IMR-90 (cell line): ENCODE data around the gene FBN3. TPM values are rescaled to one million over a fixed set of nuclear protein-coding genes. Genes with fewer than 3 reads are reported as not detected.

Experiments used
- ATAC-seq: fragments of 200-7000 bp; cut with Tn5 transposase; 2 replicates; pipeline ENCODE4 v1.9.1; 2020; ENCODE audit warnings: low read depth, mild to moderate bottlenecking, moderate library complexity
- BruUV-seq: library from RNA; stranded (reverse); fragments of 400-500 nt; replicated peaks from 2 replicates; lab custom pipeline; 2021; lab: Mats Ljungman, UMichigan
- CTCF ChIA-PET: fragments of 300-600 bp; formaldehyde crosslinking; extraction: SDS; loops from one replicate; lab custom pipeline; 2021; ENCODE audit warnings: antibody characterized with exemption; lab: Yijun Ruan, JAX
- POLR2A ChIA-PET: fragments of 300-600 bp; sonication (Branson Sonifier 250); formaldehyde crosslinking; loops from one replicate; lab custom pipeline; 2022; ENCODE audit warnings: antibody characterized with exemption; ENCODE audit not compliant: unreplicated experiment; lab: Charles Lee
- DNase-seq: peaks from one replicate; pipeline ENCODE4 v3.0.0; 2013
- H2AFZ ChIP-seq: replicated peaks from 2 replicates; pipeline ENCODE3; 2013; ENCODE audit warnings: low read length, mild to moderate bottlenecking; ENCODE audit not compliant: poor library complexity
- H2AK5ac ChIP-seq: 2 replicates; pipeline ENCODE4 v1.6.1; 2013; ENCODE audit warnings: low read depth, low read length, inconsistent platforms
- H2AK9ac ChIP-seq: replicated peaks from 2 replicates; pipeline ENCODE3; 2013; ENCODE audit warnings: mild to moderate bottlenecking, low read depth, low read length, moderate library complexity; ENCODE audit not compliant: poor library complexity
- H2BK120ac ChIP-seq: 2 replicates; pipeline ENCODE4 v1.6.1; 2013; ENCODE audit warnings: low read depth, low read length, inconsistent platforms
- H2BK15ac ChIP-seq: 3 replicates; pipeline ENCODE4 v1.6.1; 2013; ENCODE audit warnings: low read depth, low read length, inconsistent platforms
- H2BK20ac ChIP-seq: 2 replicates; pipeline ENCODE4 v1.6.1; 2013; ENCODE audit warnings: low read depth, mild to moderate bottlenecking, inconsistent platforms, low read length, moderate library complexity
- H2BK5ac ChIP-seq: 2 replicates; pipeline ENCODE4 v1.6.1; 2013; ENCODE audit warnings: mild to moderate bottlenecking, low read depth, low read length, inconsistent platforms; ENCODE audit not compliant: poor library complexity, severe bottlenecking
- H3K14ac ChIP-seq: replicated peaks from 2 replicates; pipeline ENCODE4 v1.6.1; 2013; ENCODE audit warnings: low read depth, low read length, inconsistent platforms
- H3K18ac ChIP-seq: 2 replicates; pipeline ENCODE4 v1.6.1; 2013; ENCODE audit warnings: low read depth, low read length, control low read depth
- H3K23ac ChIP-seq: 2 replicates; pipeline ENCODE4 v1.6.1; 2013; ENCODE audit warnings: low read depth, low read length, inconsistent platforms
- H3K27ac ChIP-seq: 2 replicates; pipeline ENCODE4 v1.5.1; 2013; ENCODE audit warnings: mild to moderate bottlenecking, control low read depth, low read length; ENCODE audit not compliant: insufficient read depth
- H3K27me3 ChIP-seq: 2 replicates; pipeline ENCODE4 v1.6.1; 2013; ENCODE audit warnings: low read length; ENCODE audit not compliant: control insufficient read depth, insufficient read depth
- H3K36me3 ChIP-seq: 2 replicates; pipeline ENCODE4 v1.6.1; 2013; ENCODE audit warnings: low read length, mixed read lengths; ENCODE audit not compliant: control insufficient read depth, insufficient read depth
- H3K4ac ChIP-seq: 2 replicates; pipeline ENCODE4 v1.6.1; 2013; ENCODE audit warnings: low read depth, low read length, inconsistent platforms
- H3K4me1 ChIP-seq: 2 replicates; pipeline ENCODE4 v1.6.1; 2013; ENCODE audit warnings: low read length, mixed read lengths; ENCODE audit not compliant: control insufficient read depth, insufficient read depth
- H3K4me2 ChIP-seq: 2 replicates; pipeline ENCODE4 v1.6.1; 2013; ENCODE audit warnings: low read depth, mild to moderate bottlenecking, control low read depth, low read length, moderate library complexity
- H3K4me3 ChIP-seq: 2 replicates; pipeline ENCODE4 v1.5.1; 2013; ENCODE audit warnings: low read depth, mild to moderate bottlenecking, control low read depth, low read length, moderate library complexity; ENCODE audit not compliant: insufficient read depth
- H3K56ac ChIP-seq: 2 replicates; pipeline ENCODE4 v1.6.1; 2013; ENCODE audit warnings: low read length, inconsistent platforms; ENCODE audit not compliant: insufficient read depth; ENCODE audit errors: extremely low read depth
- H3K79me1 ChIP-seq, 2 experiments: 2 replicates each; pipeline ENCODE4 v1.6.1; 2013; ENCODE audit warnings: low read length in 2 of 2, inconsistent platforms in 1 of 2, low read depth in 1 of 2
- H3K9ac ChIP-seq: 2 replicates; pipeline ENCODE4 v1.6.1; 2013; ENCODE audit warnings: low read depth, low read length, control low read depth
- H3K9me1 ChIP-seq: 2 replicates; pipeline ENCODE4 v1.6.1; 2013; ENCODE audit warnings: low read length, inconsistent platforms; ENCODE audit not compliant: insufficient read depth
- H3K9me3 ChIP-seq: 2 replicates; pipeline ENCODE4 v1.6.1; 2013; ENCODE audit warnings: low read length; ENCODE audit not compliant: control insufficient read depth, insufficient read depth
- H4K20me1 ChIP-seq: 2 replicates; pipeline ENCODE4 v1.6.1; 2013; ENCODE audit warnings: low read length, inconsistent platforms; ENCODE audit not compliant: insufficient read depth
- H4K5ac ChIP-seq: 2 replicates; pipeline ENCODE4 v1.6.1; 2013; ENCODE audit warnings: mild to moderate bottlenecking, low read depth, low read length, control low read depth
- H4K8ac ChIP-seq, 2 experiments: 2 replicates each; pipeline ENCODE4 v1.6.1; 2013; ENCODE audit warnings: low read depth in 2 of 2, low read length in 2 of 2, control low read depth in 1 of 2, inconsistent platforms in 1 of 2
- H4K91ac ChIP-seq: 2 replicates; pipeline ENCODE4 v1.6.1; 2013; ENCODE audit warnings: low read depth, low read length, inconsistent platforms; ENCODE audit not compliant: insufficient read depth
- FOS ChIP-seq: fragments of 150-350 bp; IDR thresholded peaks from 2 replicates; pipeline ENCODE4 v1.6.1; 2016; ENCODE audit warnings: low read depth, low read length
- MAZ ChIP-seq: IDR thresholded peaks from 2 replicates; pipeline ENCODE4 v1.6.1; 2012; ENCODE audit warnings: low read depth, mild to moderate bottlenecking, low read length, improper control_type of control experiment, moderate library complexity, borderline replicate concordance
- WGBS, 2 experiments: methylation state at CpG; one replicate each; pipeline versions ENCODE4 v1.1.5 to v1.1.7; 2013; ENCODE audit warnings: missing lambda C conversion rate in 2 of 2; ENCODE audit not compliant: insufficient read length in 1 of 2; ENCODE audit errors: extremely low coverage in 2 of 2; 5-methylcytosine and 5-hydroxymethylcytosine counted together
- dilution Hi-C: fragments of 300-500 bp; cut with HindIII; formaldehyde crosslinking; loops from one replicate; pipeline ENCODE4 v1.14.3; 2018; ENCODE audit warnings: low sequenced_read_pairs; ENCODE audit not compliant: unreplicated experiment
- in situ Hi-C: fragments of 300-500 bp; cut with MboI; formaldehyde crosslinking; loops from 3 replicates; pipeline ENCODE4 v1.14.3; 2019; ENCODE audit warnings: low sequenced_read_pairs, inconsistent platforms, mixed read lengths
- intact Hi-C: fragments of 100-400 bp; cut with micrococcal nuclease; formaldehyde crosslinking; loops from 2 replicates; pipeline ENCODE4 v1.10.0; 2022
- polyA plus RNA-seq, 3 experiments: library from polyadenylated mRNA; depleted of rRNA; stranded (reverse); fragments of >200 nt; gene quantifications; 2 replicates each; pipeline ENCODE4 v1.2.3, GENCODE V29; 2012; ENCODE audit warnings: low replicate concordance in 1 of 3
- total RNA-seq: library from RNA; depleted of rRNA; stranded (reverse); fragments of >200 nt; gene quantifications from 2 replicates; pipeline ENCODE4 v1.2.3, GENCODE V29; 2012

FBN3 gene
- total and polyA plus RNA-seq, 2 of the 4 experiments (the other 2 are of a cell fraction) = not detected

DNA sequence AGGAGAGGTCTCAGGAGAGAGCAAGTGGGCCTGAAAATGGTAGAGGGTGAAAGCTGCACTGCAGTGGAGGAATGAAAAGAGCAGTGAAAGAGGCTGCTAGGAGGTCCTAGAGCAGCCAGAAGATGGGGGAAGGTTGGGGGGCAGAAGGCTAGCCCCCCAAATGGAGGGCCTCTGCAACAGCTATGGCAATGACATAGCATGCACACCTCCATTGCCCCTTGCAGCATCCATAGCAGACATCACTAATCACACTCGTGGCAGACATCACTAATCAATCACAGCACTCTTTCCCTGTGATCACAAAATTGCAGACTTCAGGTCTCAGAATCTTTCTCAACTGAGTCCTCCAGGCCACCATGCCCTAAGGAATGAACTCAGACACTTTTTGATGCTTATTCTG, 74.9 kb downstream of the FBN3 start:
- no peak for DNase-seq
- H2BK15ac ChIP-seq = no peak overlapping the region
- no TSS peak for BruUV-seq
- intact Hi-C loops (no loop called here), dilution Hi-C loops (no loop called here), in situ Hi-C loops (no loop called here)
- ATAC-seq = no peak
- no peak overlapping the region for H4K5ac ChIP-seq
- WGBS, 2 experiments = 63% methylated on average over 1 of the region's 1 CpG; no CpG with 5 or more reads in 1 of the 2 experiments
- H3K9me3 ChIP-seq = peaks cover 7% of the 10 kb centered on the region; the same call in 1 of the 2 replicates
- H3K36me3 ChIP-seq = no peaks in the 10 kb centered on the region
- no peak overlapping the region for H3K4ac ChIP-seq
- H2BK120ac ChIP-seq = no peak overlapping the region
- no peak overlapping the region for H2AK9ac ChIP-seq
- no peak overlapping the region for H3K9ac ChIP-seq
- no peak overlapping the region for H3K14ac ChIP-seq
- no peak for TF ChIP-seq MAZ
- no peak for TF ChIP-seq FOS
- no peak overlapping the region for H2AK5ac ChIP-seq
- H3K27ac ChIP-seq = no peak overlapping the region
- POLR2A ChIA-PET = no interaction called here
- no peak overlapping the region for H2BK5ac ChIP-seq
- H3K4me2 ChIP-seq = no peak overlapping the region
- no peak overlapping the region for H3K4me3 ChIP-seq
- H3K79me1 ChIP-seq = no peaks in the 10 kb centered on the region
- H4K20me1 ChIP-seq = no peaks in the 10 kb centered on the region
- no peaks in the 10 kb centered on the region; the same call in 1 of the 2 replicates for H3K27me3 ChIP-seq
- H3K56ac ChIP-seq = no peak overlapping the region
- H3K23ac ChIP-seq = no peak overlapping the region
- H4K8ac ChIP-seq = no peak overlapping the region
- no peaks in the 10 kb centered on the region for H3K4me1 ChIP-seq
- H2BK20ac ChIP-seq = no peak overlapping the region
- no peak overlapping the region for H3K18ac ChIP-seq
- H2AFZ ChIP-seq = no peak overlapping the region
- no peaks in the 10 kb centered on the region for H3K9me1 ChIP-seq
- H4K91ac ChIP-seq = no peak overlapping the region
- CTCF ChIA-PET = interaction anchor here (0.5 kb wide), 1 partner anchor 38 kb away, joined by 4 read pairs; no protein-coding TSS in a partner anchor
